SK-N-SH (cell line): ENCODE data around the gene CACNA1A. TPM values are rescaled to one million over a fixed set of nuclear protein-coding genes. Genes with fewer than 3 reads are reported as not detected.

Experiments
- CTCF ChIA-PET: fragments of 300-600, 350-600 bp; formaldehyde crosslinking; extraction: SDS; loops from one replicate; lab custom pipeline; 2021; lab: Yijun Ruan, JAX
- POLR2A ChIA-PET: fragments of 350-600 bp; sonication (Branson Sonifier 250); formaldehyde crosslinking; extraction: SDS; loops from one replicate; lab custom pipeline; 2020; ENCODE audit warnings: antibody characterized with exemption, inconsistent platforms; lab: Yijun Ruan, JAX
- DNase-seq: peaks from one replicate; pipeline ENCODE4 v3.0.0; 2012
- H2AFZ ChIP-seq: fragments of 200-600 bp; sonication (generic); 2 replicates; pipeline ENCODE4 v1.8.1; 2016; ENCODE audit warnings: antibody characterized with exemption, mild to moderate bottlenecking, low read depth
- H3F3A ChIP-seq: fragments of 200-600 bp; sonication (generic); replicated peaks from 2 replicates; pipeline ENCODE3; 2016; ENCODE audit warnings: antibody characterized with exemption, mild to moderate bottlenecking; ENCODE audit not compliant: insufficient read depth
- H3K27ac ChIP-seq, 2 experiments: fragments of 200-500 bp in 1 of 2; fragments of 200-600 bp in 1 of 2; sonication (Bioruptor generic) in 1 of 2; sonication (generic), shearing (Covaris generic) in 1 of 2; 2 replicates each; pipeline versions ENCODE4 v1.5.1 to v1.6.1; 2014 to 2016; ENCODE audit warnings: low read depth in 2 of 2, inconsistent platforms in 1 of 2, low read length in 1 of 2, mild to moderate bottlenecking in 1 of 2, mixed read lengths in 1 of 2
- H3K27me3 ChIP-seq: fragments of 200-600 bp; sonication (generic), shearing (Covaris generic); 2 replicates; pipeline ENCODE4 v1.6.1; 2016; ENCODE audit warnings: mixed run types; ENCODE audit not compliant: insufficient read depth
- H3K36me3 ChIP-seq, 2 experiments: fragments of 200-500 bp in 1 of 2; fragments of 200-600 bp in 1 of 2; sonication (Bioruptor generic) in 1 of 2; sonication (generic) in 1 of 2; replicated peaks in 1 of 2; 2 replicates each; pipeline versions ENCODE3 to v1.5.1; 2014 to 2016; ENCODE audit warnings: low read length in 1 of 2, mild to moderate bottlenecking in 1 of 2; ENCODE audit not compliant: insufficient read depth in 2 of 2, control insufficient read depth in 1 of 2
- H3K4me1 ChIP-seq, 2 experiments: fragments of 200-500 bp in 1 of 2; fragments of 200-600 bp in 1 of 2; sonication (Bioruptor generic) in 1 of 2; sonication (generic), shearing (Covaris generic) in 1 of 2; 2 replicates each; pipeline versions ENCODE4 v1.5.1 to v1.6.1; 2014 to 2016; ENCODE audit warnings: low read depth in 1 of 2, low read length in 1 of 2, mixed run types in 1 of 2; ENCODE audit not compliant: insufficient read depth in 2 of 2, control insufficient read depth in 1 of 2
- H3K4me2 ChIP-seq: fragments of 200-600 bp; sonication (generic), shearing (Covaris generic); 2 replicates; pipeline ENCODE4 v1.6.1; 2017; ENCODE audit warnings: mixed run types
- H3K4me3 ChIP-seq, 2 experiments: fragments of 200-500 bp in 1 of 2; fragments of 200-600 bp in 1 of 2; sonication (Bioruptor generic) in 1 of 2; sonication (generic), shearing (Covaris generic) in 1 of 2; 2 replicates each; pipeline versions ENCODE4 v1.5.1 to v1.8.1; 2014 to 2016; ENCODE audit warnings: low read depth in 2 of 2, inconsistent platforms in 1 of 2, low read length in 1 of 2, mild to moderate bottlenecking in 1 of 2, mixed read lengths in 1 of 2, moderate library complexity in 1 of 2
- H3K79me2 ChIP-seq: fragments of 200-600 bp; sonication (generic); 2 replicates; pipeline ENCODE4 v1.8.1; 2017; ENCODE audit warnings: mild to moderate bottlenecking; ENCODE audit not compliant: insufficient read depth
- H3K9ac ChIP-seq: fragments of 200-600 bp; sonication (generic); 2 replicates; pipeline ENCODE4 v1.6.1; 2017; ENCODE audit warnings: mixed run types
- H3K9me2 ChIP-seq: fragments of 200-600 bp; sonication (generic); 2 replicates; pipeline ENCODE4 v1.6.1; 2017; ENCODE audit warnings: mixed run types
- H3K9me3 ChIP-seq: fragments of 200-600 bp; sonication (generic); 2 replicates; pipeline ENCODE4 v1.6.1; 2017; ENCODE audit warnings: mixed run types, mild to moderate bottlenecking, moderate library complexity
- H4K20me1 ChIP-seq: fragments of 200-600 bp; sonication (generic); 2 replicates; pipeline ENCODE4 v1.6.1; 2017; ENCODE audit warnings: mild to moderate bottlenecking, mixed run types; ENCODE audit not compliant: insufficient read depth
- ELF1 ChIP-seq: IDR thresholded peaks from 2 replicates; pipeline ENCODE4 v1.4.0; 2012
- EZH2phosphoT487 ChIP-seq: fragments of 200-600 bp; sonication (generic); IDR thresholded peaks from 2 replicates; pipeline ENCODE4 v1.6.1; 2017; ENCODE audit warnings: low read depth, mixed run types, mild to moderate bottlenecking, antibody characterized with exemption, moderate library complexity, borderline replicate concordance
- FOSL2 ChIP-seq: IDR thresholded peaks from 2 replicates; pipeline ENCODE4 v1.4.0; 2012; ENCODE audit warnings: low read depth, mild to moderate bottlenecking, moderate library complexity, borderline replicate concordance
- FOXM1 ChIP-seq: IDR thresholded peaks from 2 replicates; pipeline ENCODE4 v1.4.0; 2012; ENCODE audit warnings: low read depth, mild to moderate bottlenecking
- GATA2 ChIP-seq: sonication (generic); formaldehyde crosslinking; IDR thresholded peaks from 2 replicates; pipeline ENCODE4 v1.5.0; 2020; ENCODE audit warnings: mild to moderate bottlenecking, missing genetic modification reagents
- JUND ChIP-seq: IDR thresholded peaks from 2 replicates; pipeline ENCODE4 v1.4.0; 2012
- MEF2A ChIP-seq: IDR thresholded peaks from 2 replicates; pipeline ENCODE4 v1.4.0; 2012; ENCODE audit warnings: low read depth, borderline replicate concordance
- MXI1 ChIP-seq: IDR thresholded peaks from 2 replicates; pipeline ENCODE4 v1.6.1; 2012; ENCODE audit warnings: mild to moderate bottlenecking, low read depth, low read length, improper control_type of control experiment
- NFIC ChIP-seq: IDR thresholded peaks from 2 replicates; pipeline ENCODE4 v1.4.0; 2012; ENCODE audit warnings: borderline replicate concordance
- NRF1 ChIP-seq: IDR thresholded peaks from 2 replicates; pipeline ENCODE4 v1.6.1; 2012; ENCODE audit warnings: low read depth, mild to moderate bottlenecking, low read length
- RAD21 ChIP-seq: IDR thresholded peaks from 2 replicates; pipeline ENCODE4 v1.6.1; 2012; ENCODE audit warnings: mild to moderate bottlenecking, low read length
- SIN3A ChIP-seq: IDR thresholded peaks from 2 replicates; pipeline ENCODE4 v1.6.1; 2012; ENCODE audit warnings: low read depth, mild to moderate bottlenecking, low read length, moderate library complexity, borderline replicate concordance
- SMC3 ChIP-seq: IDR thresholded peaks from 2 replicates; pipeline ENCODE4 v1.6.1; 2012; ENCODE audit warnings: low read depth, low read length, improper control_type of control experiment
- TAF1 ChIP-seq: IDR thresholded peaks from 2 replicates; pipeline ENCODE4 v1.6.1; 2012; ENCODE audit warnings: low read depth, mild to moderate bottlenecking, low read length, moderate library complexity, borderline replicate concordance
- YY1 ChIP-seq: IDR thresholded peaks from 2 replicates; pipeline ENCODE4 v1.4.0; 2012; ENCODE audit warnings: low read depth, mild to moderate bottlenecking
- WGBS: methylation state at CpG from one replicate; pipeline ENCODE4 v1.1.6; 2017; ENCODE audit warnings: low lambda C conversion rate; 5-methylcytosine and 5-hydroxymethylcytosine counted together
- polyA plus RNA-seq, 3 experiments: library from polyadenylated mRNA; depleted of rRNA; stranded (reverse); fragments of >200 nt; gene quantifications; 2 replicates each; pipeline ENCODE4 v1.2.3, GENCODE V29; 2012
- TF ChIP-seq, protein P1 (sequence below): IDR thresholded peaks from 2 replicates; pipeline ENCODE4 v1.4.0; 2012; ENCODE audit warnings: low read depth
- TF ChIP-seq, protein P2 (sequence below): IDR thresholded peaks from 2 replicates; pipeline ENCODE4 v1.4.0; 2012; ENCODE audit warnings: low read depth, borderline replicate concordance
- TF ChIP-seq, protein P3 (sequence below): fragments of 200-600 bp; sonication (generic); IDR thresholded peaks from 2 replicates; pipeline ENCODE4 v1.6.1; 2017; ENCODE audit warnings: antibody characterized with exemption, mild to moderate bottlenecking, moderate library complexity
- TF ChIP-seq, protein P4 (sequence below): IDR thresholded peaks from 2 replicates; pipeline ENCODE4 v1.4.0; 2012; ENCODE audit warnings: low read depth, borderline replicate concordance
- TF ChIP-seq, protein P5 (sequence below): IDR thresholded peaks from 2 replicates; pipeline ENCODE4 v1.6.1; 2012; ENCODE audit warnings: mild to moderate bottlenecking, low read depth, low read length, moderate library complexity

Gene CACNA1A
- polyA plus RNA-seq, 1 of the 3 experiments (the other 2 are of a cell fraction): 1.3 TPM

DNA sequence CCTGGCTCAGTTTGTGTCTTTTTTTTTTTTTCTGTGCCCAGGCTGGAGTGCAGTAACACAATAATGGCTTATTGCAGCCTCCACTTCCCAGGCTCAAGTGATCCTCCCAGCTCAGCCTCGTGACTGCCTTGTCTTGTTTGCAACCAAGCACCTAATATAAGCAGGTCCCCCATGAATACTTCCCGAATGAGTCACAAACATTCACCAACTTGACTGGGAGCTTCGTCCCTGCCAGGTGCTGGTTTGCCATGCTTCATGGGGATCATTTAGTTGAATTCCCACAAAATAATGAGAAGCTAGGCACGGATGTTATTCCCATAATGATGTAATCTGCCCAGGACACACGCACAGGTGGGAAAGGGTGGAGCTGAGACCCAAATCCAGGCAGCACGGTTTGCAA is 176.5 kb downstream of the CACNA1A start:
- Histone ChIP-seq H2AFZ (no peak overlapping the region), H3K27ac (no peak overlapping the region), H3K9me2 (no peaks in the 10 kb centered on the region), H3K36me3 (no peaks in the 10 kb centered on the region), H3K27me3 (peaks cover 48% of the 10 kb centered on the region; the same call in 1 of the 2 replicates), H4K20me1 (no peaks in the 10 kb centered on the region), H3K9ac (no peak overlapping the region), H3K4me3 (no peak overlapping the region), H3K9me3 (no peaks in the 10 kb centered on the region), H3F3A (no peaks in the 10 kb centered on the region), H3K79me2 (no peaks in the 10 kb centered on the region), H3K4me1 (no peaks in the 10 kb centered on the region), H3K4me2 (no peak overlapping the region)
- CTCF ChIA-PET: no interaction called here
- POLR2A ChIA-PET: no interaction called here
- no peak for DNase-seq
- TF ChIP-seq SMC3 (no peak), YY1 (no peak), FOXM1 (no peak), MXI1 (no peak), NRF1 (no peak), NFIC (no peak), ELF1 (no peak), EZH2phosphoT487 (no peak), MEF2A (no peak), GATA2 (no peak), RAD21 (no peak), FOSL2 (no peak), JUND (no peak), TAF1 (no peak), SIN3A (no peak)
- TF ChIP-seq, protein P1, sequence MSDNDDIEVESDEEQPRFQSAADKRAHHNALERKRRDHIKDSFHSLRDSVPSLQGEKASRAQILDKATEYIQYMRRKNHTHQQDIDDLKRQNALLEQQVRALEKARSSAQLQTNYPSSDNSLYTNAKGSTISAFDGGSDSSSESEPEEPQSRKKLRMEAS: no peak
- TF ChIP-seq, protein P2, sequence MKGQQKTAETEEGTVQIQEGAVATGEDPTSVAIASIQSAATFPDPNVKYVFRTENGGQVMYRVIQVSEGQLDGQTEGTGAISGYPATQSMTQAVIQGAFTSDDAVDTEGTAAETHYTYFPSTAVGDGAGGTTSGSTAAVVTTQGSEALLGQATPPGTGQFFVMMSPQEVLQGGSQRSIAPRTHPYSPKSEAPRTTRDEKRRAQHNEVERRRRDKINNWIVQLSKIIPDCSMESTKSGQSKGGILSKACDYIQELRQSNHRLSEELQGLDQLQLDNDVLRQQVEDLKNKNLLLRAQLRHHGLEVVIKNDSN: no peak
- TF ChIP-seq, protein P3, sequence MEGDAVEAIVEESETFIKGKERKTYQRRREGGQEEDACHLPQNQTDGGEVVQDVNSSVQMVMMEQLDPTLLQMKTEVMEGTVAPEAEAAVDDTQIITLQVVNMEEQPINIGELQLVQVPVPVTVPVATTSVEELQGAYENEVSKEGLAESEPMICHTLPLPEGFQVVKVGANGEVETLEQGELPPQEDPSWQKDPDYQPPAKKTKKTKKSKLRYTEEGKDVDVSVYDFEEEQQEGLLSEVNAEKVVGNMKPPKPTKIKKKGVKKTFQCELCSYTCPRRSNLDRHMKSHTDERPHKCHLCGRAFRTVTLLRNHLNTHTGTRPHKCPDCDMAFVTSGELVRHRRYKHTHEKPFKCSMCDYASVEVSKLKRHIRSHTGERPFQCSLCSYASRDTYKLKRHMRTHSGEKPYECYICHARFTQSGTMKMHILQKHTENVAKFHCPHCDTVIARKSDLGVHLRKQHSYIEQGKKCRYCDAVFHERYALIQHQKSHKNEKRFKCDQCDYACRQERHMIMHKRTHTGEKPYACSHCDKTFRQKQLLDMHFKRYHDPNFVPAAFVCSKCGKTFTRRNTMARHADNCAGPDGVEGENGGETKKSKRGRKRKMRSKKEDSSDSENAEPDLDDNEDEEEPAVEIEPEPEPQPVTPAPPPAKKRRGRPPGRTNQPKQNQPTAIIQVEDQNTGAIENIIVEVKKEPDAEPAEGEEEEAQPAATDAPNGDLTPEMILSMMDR: no peak
- TF ChIP-seq, protein P4, sequence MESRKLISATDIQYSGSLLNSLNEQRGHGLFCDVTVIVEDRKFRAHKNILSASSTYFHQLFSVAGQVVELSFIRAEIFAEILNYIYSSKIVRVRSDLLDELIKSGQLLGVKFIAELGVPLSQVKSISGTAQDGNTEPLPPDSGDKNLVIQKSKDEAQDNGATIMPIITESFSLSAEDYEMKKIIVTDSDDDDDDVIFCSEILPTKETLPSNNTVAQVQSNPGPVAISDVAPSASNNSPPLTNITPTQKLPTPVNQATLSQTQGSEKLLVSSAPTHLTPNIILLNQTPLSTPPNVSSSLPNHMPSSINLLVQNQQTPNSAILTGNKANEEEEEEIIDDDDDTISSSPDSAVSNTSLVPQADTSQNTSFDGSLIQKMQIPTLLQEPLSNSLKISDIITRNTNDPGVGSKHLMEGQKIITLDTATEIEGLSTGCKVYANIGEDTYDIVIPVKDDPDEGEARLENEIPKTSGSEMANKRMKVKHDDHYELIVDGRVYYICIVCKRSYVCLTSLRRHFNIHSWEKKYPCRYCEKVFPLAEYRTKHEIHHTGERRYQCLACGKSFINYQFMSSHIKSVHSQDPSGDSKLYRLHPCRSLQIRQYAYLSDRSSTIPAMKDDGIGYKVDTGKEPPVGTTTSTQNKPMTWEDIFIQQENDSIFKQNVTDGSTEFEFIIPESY: no peak
- TF ChIP-seq, protein P5, sequence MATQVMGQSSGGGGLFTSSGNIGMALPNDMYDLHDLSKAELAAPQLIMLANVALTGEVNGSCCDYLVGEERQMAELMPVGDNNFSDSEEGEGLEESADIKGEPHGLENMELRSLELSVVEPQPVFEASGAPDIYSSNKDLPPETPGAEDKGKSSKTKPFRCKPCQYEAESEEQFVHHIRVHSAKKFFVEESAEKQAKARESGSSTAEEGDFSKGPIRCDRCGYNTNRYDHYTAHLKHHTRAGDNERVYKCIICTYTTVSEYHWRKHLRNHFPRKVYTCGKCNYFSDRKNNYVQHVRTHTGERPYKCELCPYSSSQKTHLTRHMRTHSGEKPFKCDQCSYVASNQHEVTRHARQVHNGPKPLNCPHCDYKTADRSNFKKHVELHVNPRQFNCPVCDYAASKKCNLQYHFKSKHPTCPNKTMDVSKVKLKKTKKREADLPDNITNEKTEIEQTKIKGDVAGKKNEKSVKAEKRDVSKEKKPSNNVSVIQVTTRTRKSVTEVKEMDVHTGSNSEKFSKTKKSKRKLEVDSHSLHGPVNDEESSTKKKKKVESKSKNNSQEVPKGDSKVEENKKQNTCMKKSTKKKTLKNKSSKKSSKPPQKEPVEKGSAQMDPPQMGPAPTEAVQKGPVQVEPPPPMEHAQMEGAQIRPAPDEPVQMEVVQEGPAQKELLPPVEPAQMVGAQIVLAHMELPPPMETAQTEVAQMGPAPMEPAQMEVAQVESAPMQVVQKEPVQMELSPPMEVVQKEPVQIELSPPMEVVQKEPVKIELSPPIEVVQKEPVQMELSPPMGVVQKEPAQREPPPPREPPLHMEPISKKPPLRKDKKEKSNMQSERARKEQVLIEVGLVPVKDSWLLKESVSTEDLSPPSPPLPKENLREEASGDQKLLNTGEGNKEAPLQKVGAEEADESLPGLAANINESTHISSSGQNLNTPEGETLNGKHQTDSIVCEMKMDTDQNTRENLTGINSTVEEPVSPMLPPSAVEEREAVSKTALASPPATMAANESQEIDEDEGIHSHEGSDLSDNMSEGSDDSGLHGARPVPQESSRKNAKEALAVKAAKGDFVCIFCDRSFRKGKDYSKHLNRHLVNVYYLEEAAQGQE: no peak
- 0% methylated on average over 6 of the region's 6 CpGs for WGBS
